ENCODE data around the gene CHD6. TPM values are rescaled to one million over a fixed set of nuclear protein-coding genes. Genes with fewer than 3 reads are reported as not detected.
A peak's percentile ranks its signal among the peaks of the same experiment; 100 is the strongest.

Gene CHD6
- total RNA-seq, 4 donors from 2014 or later = 24.7 to 89.7 (median 36.6) TPM

DNA sequence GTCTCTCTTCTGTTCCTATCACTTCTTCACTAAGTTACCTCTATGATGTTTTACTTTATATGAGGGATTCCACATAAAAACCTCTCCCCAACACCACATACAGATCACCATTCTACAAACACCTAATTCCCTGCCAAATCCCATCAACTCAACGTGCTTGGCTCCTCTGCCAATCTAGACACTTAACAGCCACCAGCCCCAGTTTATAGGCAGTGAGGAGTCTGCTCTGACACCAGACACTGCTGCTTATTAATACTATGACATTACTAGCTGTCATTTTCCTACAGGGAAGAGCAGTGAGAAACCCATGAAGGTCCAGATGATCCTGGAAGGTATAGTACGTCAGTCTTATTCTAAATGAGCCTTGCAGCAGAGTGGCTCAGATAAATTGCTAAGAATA is 104.3 kb downstream of the CHD6 start:
- 79% methylated on average over 2 of the region's 2 CpGs for WGBS
- TF ChIP-seq, protein P1, sequence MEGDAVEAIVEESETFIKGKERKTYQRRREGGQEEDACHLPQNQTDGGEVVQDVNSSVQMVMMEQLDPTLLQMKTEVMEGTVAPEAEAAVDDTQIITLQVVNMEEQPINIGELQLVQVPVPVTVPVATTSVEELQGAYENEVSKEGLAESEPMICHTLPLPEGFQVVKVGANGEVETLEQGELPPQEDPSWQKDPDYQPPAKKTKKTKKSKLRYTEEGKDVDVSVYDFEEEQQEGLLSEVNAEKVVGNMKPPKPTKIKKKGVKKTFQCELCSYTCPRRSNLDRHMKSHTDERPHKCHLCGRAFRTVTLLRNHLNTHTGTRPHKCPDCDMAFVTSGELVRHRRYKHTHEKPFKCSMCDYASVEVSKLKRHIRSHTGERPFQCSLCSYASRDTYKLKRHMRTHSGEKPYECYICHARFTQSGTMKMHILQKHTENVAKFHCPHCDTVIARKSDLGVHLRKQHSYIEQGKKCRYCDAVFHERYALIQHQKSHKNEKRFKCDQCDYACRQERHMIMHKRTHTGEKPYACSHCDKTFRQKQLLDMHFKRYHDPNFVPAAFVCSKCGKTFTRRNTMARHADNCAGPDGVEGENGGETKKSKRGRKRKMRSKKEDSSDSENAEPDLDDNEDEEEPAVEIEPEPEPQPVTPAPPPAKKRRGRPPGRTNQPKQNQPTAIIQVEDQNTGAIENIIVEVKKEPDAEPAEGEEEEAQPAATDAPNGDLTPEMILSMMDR (IDR thresholded peaks at IDR 0.05) = no peak
- TF ChIP-seq EP300 (IDR thresholded peaks at IDR 0.05) = no peak
- no peak for TF ChIP-seq POLR2AphosphoS5 (IDR thresholded peaks at IDR 0.05)
- no peak for TF ChIP-seq POLR2A (IDR thresholded peaks at IDR 0.05)
- no peaks in the 10 kb centered on the region for H3K27me3 ChIP-seq
- no peak overlapping the region for H3K27ac ChIP-seq
- H3K4me1 ChIP-seq = peaks cover 14% of the 10 kb centered on the region
- peaks cover 29% of the 10 kb centered on the region for H3K36me3 ChIP-seq
- H3K9me3 ChIP-seq = no peaks in the 10 kb centered on the region
- no peak for DNase-seq (ENCODE audit: low spot score in 2 of 2)
- H3K4me3 ChIP-seq = no peak overlapping the region

- H3K9me3 ChIP-seq = no peaks in the 10 kb centered on the region
- no peaks in the 10 kb centered on the region for H3K27me3 ChIP-seq
- H3K27ac ChIP-seq = no peak overlapping the region
- no peak for TF ChIP-seq EP300 (IDR thresholded peaks at IDR 0.05)
- TF ChIP-seq POLR2AphosphoS5 (IDR thresholded peaks at IDR 0.05) = no peak
- TF ChIP-seq POLR2A (IDR thresholded peaks at IDR 0.05) = no peak
- TF ChIP-seq, protein P1 (IDR thresholded peaks at IDR 0.05) = no peak
- WGBS = 83% methylated on average over 11 of the region's 11 CpGs
- no peak for DNase-seq (ENCODE audit: low spot score in 2 of 2)
- H3K4me3 ChIP-seq = no peak overlapping the region
- H3K4me1 ChIP-seq = peaks cover 18% of the 10 kb centered on the region
- H3K36me3 ChIP-seq = peaks cover 29% of the 10 kb centered on the region
Measured at GRCh38 chr20:41512624-41513023, 105.6 kb downstream of the CHD6 start.

- no peak for DNase-seq (ENCODE audit: low spot score in 2 of 2)
- H3K36me3 ChIP-seq = peaks cover 33% of the 10 kb centered on the region
- H3K27me3 ChIP-seq = no peaks in the 10 kb centered on the region
- H3K27ac ChIP-seq = no peak overlapping the region
- no peaks in the 10 kb centered on the region for H3K9me3 ChIP-seq
- H3K4me1 ChIP-seq = peaks cover 18% of the 10 kb centered on the region
- 74% methylated on average over 5 of the region's 5 CpGs for WGBS
- TF ChIP-seq, protein P1 (IDR thresholded peaks at IDR 0.05) = no peak
- TF ChIP-seq POLR2AphosphoS5 (IDR thresholded peaks at IDR 0.05) (no peak), POLR2A (IDR thresholded peaks at IDR 0.05) (no peak), EP300 (IDR thresholded peaks at IDR 0.05) (no peak)
- H3K4me3 ChIP-seq = no peak overlapping the region
Measured at GRCh38 chr20:41510847-41511450, 107.2 kb downstream of the CHD6 start.

GRCh38 chr20:41510224-41510623 is 108.0 kb downstream of the CHD6 start:
- WGBS = 76% methylated on average over 7 of the region's 7 CpGs
- Histone ChIP-seq H3K4me3 (no peak overlapping the region), H3K27me3 (no peaks in the 10 kb centered on the region), H3K36me3 (peaks cover 33% of the 10 kb centered on the region), H3K27ac (no peak overlapping the region), H3K9me3 (no peaks in the 10 kb centered on the region), H3K4me1 (peaks cover 18% of the 10 kb centered on the region)
- TF ChIP-seq POLR2AphosphoS5 (IDR thresholded peaks at IDR 0.05) (no peak), POLR2A (IDR thresholded peaks at IDR 0.05) (no peak), EP300 (IDR thresholded peaks at IDR 0.05) (no peak)
- TF ChIP-seq, protein P1 (IDR thresholded peaks at IDR 0.05) = no peak
- no peak for DNase-seq (ENCODE audit: low spot score in 2 of 2)

GRCh38 chr20:41509316-41510200 is 108.6 kb downstream of the CHD6 start:
- no peak for DNase-seq (ENCODE audit: low spot score in 2 of 2)
- Histone ChIP-seq H3K27me3 (no peaks in the 10 kb centered on the region), H3K4me3 (no peak overlapping the region), H3K4me1 (peaks cover 18% of the 10 kb centered on the region), H3K9me3 (no peaks in the 10 kb centered on the region), H3K27ac (peak overlapping the region; percentile 34), H3K36me3 (peaks cover 31% of the 10 kb centered on the region)
- 58% methylated on average over 9 of the region's 9 CpGs for WGBS
- TF ChIP-seq POLR2A (IDR thresholded peaks at IDR 0.05) (no peak), EP300 (IDR thresholded peaks at IDR 0.05) (no peak), POLR2AphosphoS5 (IDR thresholded peaks at IDR 0.05) (no peak)
- TF ChIP-seq, protein P1 (IDR thresholded peaks at IDR 0.05) = no peak
